AG09319 (cell line): ENCODE measurements around the gene TET3.

Experiments
- DNase-seq: peaks from one replicate; pipeline ENCODE4 v3.0.0-alpha.2; 2010; ENCODE audit warnings: low read depth; ENCODE audit errors: extremely low read depth
- TF ChIP-seq, protein P1 (sequence below): IDR thresholded peaks from 2 replicates; pipeline ENCODE4 v1.5.1; 2011; ENCODE audit warnings: low read depth, mild to moderate bottlenecking, inconsistent platforms, low read length, moderate library complexity

The TET3 gene

DNA sequence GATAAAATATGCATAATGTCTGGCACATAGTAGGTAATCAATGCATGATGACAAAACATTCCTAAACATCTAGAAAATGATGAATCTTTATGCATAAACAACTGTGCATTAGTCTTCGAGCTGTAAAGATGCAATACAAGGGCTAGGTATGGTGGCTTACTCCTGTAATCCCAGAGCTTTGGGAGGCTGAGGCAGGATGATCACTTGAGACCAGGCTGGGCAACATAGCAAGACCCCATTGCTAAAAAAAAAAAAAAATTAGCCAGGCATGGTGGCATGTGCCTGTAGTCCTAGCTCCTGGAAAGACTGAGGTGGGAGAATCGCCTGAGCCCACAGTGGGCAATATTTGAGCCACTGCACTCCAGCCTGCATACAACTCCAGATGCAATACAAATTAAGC is 5.3 kb downstream of the TET3 start:
- TF ChIP-seq, protein P1, sequence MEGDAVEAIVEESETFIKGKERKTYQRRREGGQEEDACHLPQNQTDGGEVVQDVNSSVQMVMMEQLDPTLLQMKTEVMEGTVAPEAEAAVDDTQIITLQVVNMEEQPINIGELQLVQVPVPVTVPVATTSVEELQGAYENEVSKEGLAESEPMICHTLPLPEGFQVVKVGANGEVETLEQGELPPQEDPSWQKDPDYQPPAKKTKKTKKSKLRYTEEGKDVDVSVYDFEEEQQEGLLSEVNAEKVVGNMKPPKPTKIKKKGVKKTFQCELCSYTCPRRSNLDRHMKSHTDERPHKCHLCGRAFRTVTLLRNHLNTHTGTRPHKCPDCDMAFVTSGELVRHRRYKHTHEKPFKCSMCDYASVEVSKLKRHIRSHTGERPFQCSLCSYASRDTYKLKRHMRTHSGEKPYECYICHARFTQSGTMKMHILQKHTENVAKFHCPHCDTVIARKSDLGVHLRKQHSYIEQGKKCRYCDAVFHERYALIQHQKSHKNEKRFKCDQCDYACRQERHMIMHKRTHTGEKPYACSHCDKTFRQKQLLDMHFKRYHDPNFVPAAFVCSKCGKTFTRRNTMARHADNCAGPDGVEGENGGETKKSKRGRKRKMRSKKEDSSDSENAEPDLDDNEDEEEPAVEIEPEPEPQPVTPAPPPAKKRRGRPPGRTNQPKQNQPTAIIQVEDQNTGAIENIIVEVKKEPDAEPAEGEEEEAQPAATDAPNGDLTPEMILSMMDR: no peak
- DNase-seq: no peak

DNA sequence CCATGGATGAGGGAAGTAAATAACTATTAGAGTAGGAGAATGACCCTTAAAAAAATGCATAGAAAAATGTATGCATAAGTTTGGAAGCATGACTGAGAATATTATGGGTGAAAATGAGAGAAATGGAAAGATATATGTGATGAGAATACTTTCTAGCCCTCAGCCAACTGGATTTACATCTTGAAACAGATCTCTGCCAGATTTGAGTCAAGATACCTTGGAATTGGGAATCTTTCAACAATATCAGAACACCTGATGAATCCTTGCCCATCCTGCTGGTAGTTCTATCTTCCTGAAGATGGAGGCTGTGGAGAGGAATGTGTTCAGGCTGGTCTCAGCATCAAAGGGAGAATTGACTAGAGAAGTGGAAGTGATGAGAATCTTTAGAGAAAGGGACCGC is 5.8 kb downstream of the TET3 start:
- no peak for DNase-seq
- TF ChIP-seq, protein P1: no peak

DNA sequence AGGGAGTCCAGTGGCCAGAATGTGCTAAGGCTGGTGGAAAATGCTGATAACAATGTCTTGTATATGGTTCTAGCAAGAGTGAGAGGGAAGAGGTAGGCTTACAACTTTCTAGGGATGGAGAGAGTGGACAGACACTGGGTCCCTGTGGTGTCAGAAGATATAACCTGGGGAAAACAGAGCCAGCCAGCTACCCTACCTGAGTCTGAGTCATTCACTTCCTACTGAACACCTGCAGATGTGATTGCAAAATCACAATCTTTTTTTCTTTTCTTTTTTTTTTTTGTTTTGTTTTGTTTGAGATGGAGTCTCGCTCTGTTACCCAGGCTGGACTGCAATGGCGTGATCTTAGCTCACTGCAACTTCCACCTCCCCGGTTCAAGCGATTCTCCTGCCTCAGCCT is 7.3 kb downstream of the TET3 start:
- DNase-seq: no peak

DNA sequence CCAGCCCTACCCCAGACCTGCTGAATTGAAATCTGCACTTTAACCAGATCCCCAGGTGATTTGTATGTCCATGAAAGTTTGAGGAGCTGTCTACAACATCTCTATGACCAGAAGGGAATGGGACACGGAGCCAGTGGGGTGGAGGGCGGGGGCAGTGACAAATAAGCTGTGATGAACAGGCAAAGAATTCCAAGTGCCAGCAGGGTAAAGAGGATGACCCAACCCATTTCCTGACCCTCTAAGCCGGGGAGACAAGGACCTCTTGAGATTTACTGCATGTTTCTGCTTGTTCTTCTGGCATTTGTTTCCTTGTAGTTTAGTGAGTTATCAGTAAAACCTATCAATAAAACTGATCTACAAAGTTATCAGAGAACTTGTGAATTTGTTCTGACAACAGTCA is 8.7 kb downstream of the TET3 start:
- DNase-seq: no peak

More for the DNA sequence above, 7.3 kb downstream of the TET3 start:
- TF ChIP-seq, protein P1: no peak

DNA sequence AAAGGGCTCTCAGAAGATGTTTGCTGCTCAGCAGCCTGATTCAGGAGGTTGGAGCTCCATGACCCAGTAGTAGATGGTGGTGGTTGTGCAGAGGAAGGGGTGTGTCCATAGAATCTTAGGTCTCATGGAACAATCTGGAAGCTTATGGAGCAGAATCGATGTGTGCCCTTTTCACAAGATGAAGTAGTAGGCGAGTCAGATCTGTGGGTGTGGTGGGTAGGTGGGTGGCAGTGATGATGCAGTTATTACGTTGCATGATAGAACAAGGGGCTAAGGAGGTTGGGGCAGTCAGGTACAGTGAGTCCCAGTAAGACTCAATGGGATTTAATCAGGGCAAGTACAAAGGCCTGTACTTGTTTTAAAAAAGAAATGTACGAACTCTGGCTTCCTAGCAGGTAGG is 9.1 kb downstream of the TET3 start:
- DNase-seq: no peak
- TF ChIP-seq, protein P1: no peak

More for the DNA sequence above, 8.7 kb downstream of the TET3 start:
- TF ChIP-seq, protein P1: no peak

DNA sequence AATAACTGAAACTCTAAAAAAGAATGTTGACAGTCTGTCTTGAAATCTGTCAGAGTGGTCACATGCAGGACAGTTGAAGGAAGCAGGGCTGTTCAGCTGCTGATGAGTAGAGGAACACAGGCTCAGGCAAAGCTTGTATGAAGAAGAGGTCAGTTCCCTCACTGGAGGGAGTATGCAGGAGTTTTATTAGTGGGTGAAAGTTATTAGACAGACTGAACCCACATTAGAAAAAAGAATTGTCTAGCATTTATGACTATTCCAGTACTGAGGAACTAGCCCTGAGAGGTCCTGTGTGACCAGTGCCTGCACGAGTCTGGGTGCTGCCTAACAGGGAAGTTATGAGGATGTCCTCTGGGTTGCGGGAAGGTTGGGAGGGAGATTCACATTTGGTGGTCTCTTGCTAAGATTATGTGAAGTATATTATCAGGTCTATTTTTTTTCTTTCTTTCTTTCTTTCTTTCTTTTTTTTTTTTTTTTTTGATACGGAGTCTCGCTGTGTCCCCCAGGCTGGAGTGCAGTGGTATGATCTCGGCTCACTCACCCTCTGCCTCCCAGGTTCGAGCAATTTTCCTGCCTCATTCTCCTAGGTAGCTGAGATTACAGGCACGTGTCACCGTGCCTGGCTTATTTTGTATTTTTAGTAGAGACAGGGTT is 9.6 kb downstream of the TET3 start:
- TF ChIP-seq, protein P1: no peak
- no peak for DNase-seq

DNA sequence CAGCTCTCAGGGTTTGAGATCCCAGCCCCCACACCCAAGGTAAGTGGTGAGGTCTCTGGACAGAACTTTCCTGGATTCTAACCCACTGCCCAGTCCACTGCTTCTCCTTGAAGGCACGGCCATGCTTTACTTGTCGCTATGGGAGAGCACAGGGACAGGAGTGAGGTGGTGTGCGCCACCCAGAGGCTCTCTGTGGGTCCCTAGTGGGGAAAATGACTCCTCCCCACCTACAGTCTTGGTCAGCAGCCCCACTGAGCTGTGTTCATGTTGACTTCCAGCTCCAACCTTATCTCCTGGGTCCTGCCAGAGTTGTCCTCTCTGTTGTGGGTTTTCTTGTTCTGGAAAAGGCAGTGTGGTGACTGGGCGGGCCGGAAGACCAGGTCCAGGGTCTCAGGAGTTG is 11.1 kb downstream of the TET3 start:
- no peak for DNase-seq

More for the DNA sequence above, 11.1 kb downstream of the TET3 start:
- TF ChIP-seq, protein P1: no peak
